ENCODE data around the gene TXK. TPM values are rescaled to one million over a fixed set of nuclear protein-coding genes. Genes with fewer than 3 reads are reported as not detected.

Gene TXK
- total RNA-seq, 1 donor from 2014 or later = not detected

DNA sequence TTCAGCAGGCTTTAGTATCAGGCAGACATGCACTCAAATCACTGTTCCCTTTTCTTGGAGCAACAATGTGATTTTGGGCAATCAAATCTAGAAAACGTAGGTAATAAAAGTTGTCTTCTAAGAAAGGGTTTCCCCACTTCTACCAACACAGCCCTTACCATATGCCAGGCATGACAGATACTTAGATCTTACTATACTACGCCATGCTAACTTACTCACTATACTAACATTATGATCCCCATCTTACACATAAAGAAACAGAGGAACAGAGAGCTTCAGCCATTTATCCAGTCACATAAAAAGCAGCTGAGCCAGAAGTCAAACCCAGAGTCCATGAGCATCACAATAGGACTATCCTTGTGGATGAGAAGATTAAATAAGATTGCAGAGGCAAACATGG, 9.2 kb downstream of the TXK start:
- no peak overlapping the region for H3K4me3 Mint-ChIP-seq (ENCODE audit: unreplicated experiment)
- TF ChIP-seq, protein P1, sequence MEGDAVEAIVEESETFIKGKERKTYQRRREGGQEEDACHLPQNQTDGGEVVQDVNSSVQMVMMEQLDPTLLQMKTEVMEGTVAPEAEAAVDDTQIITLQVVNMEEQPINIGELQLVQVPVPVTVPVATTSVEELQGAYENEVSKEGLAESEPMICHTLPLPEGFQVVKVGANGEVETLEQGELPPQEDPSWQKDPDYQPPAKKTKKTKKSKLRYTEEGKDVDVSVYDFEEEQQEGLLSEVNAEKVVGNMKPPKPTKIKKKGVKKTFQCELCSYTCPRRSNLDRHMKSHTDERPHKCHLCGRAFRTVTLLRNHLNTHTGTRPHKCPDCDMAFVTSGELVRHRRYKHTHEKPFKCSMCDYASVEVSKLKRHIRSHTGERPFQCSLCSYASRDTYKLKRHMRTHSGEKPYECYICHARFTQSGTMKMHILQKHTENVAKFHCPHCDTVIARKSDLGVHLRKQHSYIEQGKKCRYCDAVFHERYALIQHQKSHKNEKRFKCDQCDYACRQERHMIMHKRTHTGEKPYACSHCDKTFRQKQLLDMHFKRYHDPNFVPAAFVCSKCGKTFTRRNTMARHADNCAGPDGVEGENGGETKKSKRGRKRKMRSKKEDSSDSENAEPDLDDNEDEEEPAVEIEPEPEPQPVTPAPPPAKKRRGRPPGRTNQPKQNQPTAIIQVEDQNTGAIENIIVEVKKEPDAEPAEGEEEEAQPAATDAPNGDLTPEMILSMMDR (IDR thresholded peaks at IDR 0.05; ENCODE audit: partially characterized antibody, unreplicated experiment) = no peak
- peaks cover 3% of the 10 kb centered on the region for H3K9me3 Mint-ChIP-seq (ENCODE audit: unreplicated experiment)
- no peak overlapping the region for H3K27ac Mint-ChIP-seq (ENCODE audit: unreplicated experiment)
- H3K27me3 Mint-ChIP-seq (ENCODE audit: unreplicated experiment) = peaks cover 2% of the 10 kb centered on the region
- DNase-seq = no peak
- no peaks in the 10 kb centered on the region for H3K36me3 Mint-ChIP-seq (ENCODE audit: unreplicated experiment)
- H3K4me1 Mint-ChIP-seq (ENCODE audit: low read depth, unreplicated experiment) = no peaks in the 10 kb centered on the region

GRCh38 chr4:48122756-48123155, 11.3 kb downstream of the TXK start:
- H3K9me3 Mint-ChIP-seq (ENCODE audit: unreplicated experiment) = no peaks in the 10 kb centered on the region
- no peak overlapping the region for H3K27ac Mint-ChIP-seq (ENCODE audit: unreplicated experiment)
- H3K27me3 Mint-ChIP-seq (ENCODE audit: unreplicated experiment) = peaks cover 2% of the 10 kb centered on the region
- no peak for DNase-seq
- no peaks in the 10 kb centered on the region for H3K4me1 Mint-ChIP-seq (ENCODE audit: low read depth, unreplicated experiment)
- H3K36me3 Mint-ChIP-seq (ENCODE audit: unreplicated experiment) = no peaks in the 10 kb centered on the region
- TF ChIP-seq, protein P1 (IDR thresholded peaks at IDR 0.05; ENCODE audit: partially characterized antibody, unreplicated experiment) = no peak
- H3K4me3 Mint-ChIP-seq (ENCODE audit: unreplicated experiment) = no peak overlapping the region

DNA sequence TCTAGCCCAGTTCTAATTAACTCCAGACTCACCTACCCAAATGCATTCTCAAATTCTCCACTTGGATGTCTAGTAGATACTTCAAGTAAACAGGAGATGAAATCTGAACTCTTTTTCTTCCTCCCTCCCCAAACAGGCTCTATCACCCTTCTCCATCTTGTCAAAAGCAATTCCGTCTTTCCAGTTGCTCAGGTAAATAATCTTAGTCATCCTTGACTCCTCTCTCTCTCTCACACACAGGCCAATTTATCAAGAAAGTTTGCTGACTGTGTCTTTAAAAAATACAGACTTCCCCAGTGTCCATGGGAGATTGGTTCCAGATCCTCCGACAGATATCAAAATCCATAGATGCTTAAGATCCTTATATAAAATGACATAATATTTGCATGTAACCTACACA, 12.9 kb downstream of the TXK start:
- no peaks in the 10 kb centered on the region for H3K4me1 Mint-ChIP-seq (ENCODE audit: low read depth, unreplicated experiment)
- H3K9me3 Mint-ChIP-seq (ENCODE audit: unreplicated experiment) = no peaks in the 10 kb centered on the region

DNA sequence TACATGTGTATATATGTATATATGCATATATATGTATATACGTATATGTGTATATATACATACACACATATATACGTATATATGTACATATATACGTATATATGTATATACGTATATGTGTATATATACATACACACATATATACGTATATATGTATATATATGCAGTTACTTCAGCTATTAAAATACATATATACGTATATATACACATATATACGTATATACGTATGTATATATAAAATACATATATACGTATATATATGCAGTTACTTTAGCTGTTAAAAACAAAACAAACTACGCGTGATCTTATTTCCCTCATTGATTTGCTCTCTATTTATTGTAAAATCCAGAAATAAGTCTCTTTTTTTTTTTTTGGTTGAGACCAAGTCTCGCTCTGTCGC, 13.9 kb downstream of the TXK start:
- Mint-ChIP-seq H3K4me1 (ENCODE audit: low read depth, unreplicated experiment) (no peaks in the 10 kb centered on the region), H3K27me3 (ENCODE audit: unreplicated experiment) (peaks cover 2% of the 10 kb centered on the region), H3K27ac (ENCODE audit: unreplicated experiment) (no peak overlapping the region), H3K4me3 (ENCODE audit: unreplicated experiment) (no peak overlapping the region), H3K9me3 (ENCODE audit: unreplicated experiment) (no peaks in the 10 kb centered on the region), H3K36me3 (ENCODE audit: unreplicated experiment) (no peaks in the 10 kb centered on the region)
- TF ChIP-seq, protein P1 (IDR thresholded peaks at IDR 0.05; ENCODE audit: partially characterized antibody, unreplicated experiment) = no peak
- DNase-seq = no peak

More for the DNA sequence above, 12.9 kb downstream of the TXK start:
- H3K27ac Mint-ChIP-seq (ENCODE audit: unreplicated experiment) = no peak overlapping the region
- H3K4me3 Mint-ChIP-seq (ENCODE audit: unreplicated experiment) = no peak overlapping the region
- H3K27me3 Mint-ChIP-seq (ENCODE audit: unreplicated experiment) = peaks cover 2% of the 10 kb centered on the region
- H3K36me3 Mint-ChIP-seq (ENCODE audit: unreplicated experiment) = no peaks in the 10 kb centered on the region
- TF ChIP-seq, protein P1 (IDR thresholded peaks at IDR 0.05; ENCODE audit: partially characterized antibody, unreplicated experiment) = no peak
- DNase-seq = no peak

DNA sequence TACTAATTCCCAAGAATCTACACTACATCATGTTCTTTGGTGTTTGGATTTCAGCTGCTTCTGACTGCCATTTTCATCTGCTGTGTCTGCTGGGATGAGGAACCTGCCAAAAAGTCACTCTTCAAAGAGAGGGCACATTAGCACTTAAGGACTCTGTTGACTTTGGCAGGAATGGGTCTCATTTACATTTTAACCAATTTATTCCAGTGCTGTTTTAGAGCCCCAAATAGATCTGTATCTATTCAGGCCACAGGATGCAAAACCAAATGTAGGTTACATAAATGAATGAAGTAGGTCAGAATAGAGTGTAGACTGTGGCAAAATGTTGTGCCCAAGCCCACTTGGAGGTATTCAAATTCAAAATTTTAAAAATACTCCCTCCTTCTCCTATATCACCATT, 14.4 kb downstream of the TXK start:
- TF ChIP-seq, protein P1 (IDR thresholded peaks at IDR 0.05; ENCODE audit: partially characterized antibody, unreplicated experiment) = no peak
- Mint-ChIP-seq H3K4me3 (ENCODE audit: unreplicated experiment) (no peak overlapping the region), H3K36me3 (ENCODE audit: unreplicated experiment) (no peaks in the 10 kb centered on the region), H3K27me3 (ENCODE audit: unreplicated experiment) (peaks cover 2% of the 10 kb centered on the region), H3K4me1 (ENCODE audit: low read depth, unreplicated experiment) (no peaks in the 10 kb centered on the region), H3K9me3 (ENCODE audit: unreplicated experiment) (no peaks in the 10 kb centered on the region), H3K27ac (ENCODE audit: unreplicated experiment) (no peak overlapping the region)
- no peak for DNase-seq

Data from glutamatergic neuron (in vitro differentiated cells).